ENCODE results near the gene PARD3B. TPM values are rescaled to one million over a fixed set of nuclear protein-coding genes. Genes with fewer than 3 reads are reported as not detected.
A peak's percentile ranks its signal among the peaks of the same experiment; 100 is the strongest.

Gene PARD3B
- total RNA-seq, 1 experiment from 2014 or later: 7.6 TPM

GRCh38 chr2:204533629-204534370 is 11.5 kb upstream of the PARD3B start:
- no TSS peak for BruUV-seq (replicated peaks)
- H3K9me2 ChIP-seq (ENCODE audit: insufficient read depth): no peaks in the 10 kb centered on the region
- POLR2A ChIA-PET (ENCODE audit: unreplicated experiment): interaction anchor here (0.7 kb wide), 1 partner anchor 47 kb away, joined by 4 read pairs; no protein-coding TSS in a partner anchor
- intact Hi-C loops (cut with micrococcal nuclease; ENCODE audit: unreplicated experiment): no loop called here
- H2AFZ ChIP-seq: no peak overlapping the region
- 0 out of 2 replicates have a peak, but pooled peaks cover 3% of the 10 kb centered on the region for H3F3A ChIP-seq (ENCODE audit: insufficient read depth, low read depth)
- H3K4me1 ChIP-seq (replicated peaks; ENCODE audit: insufficient read depth): peaks cover 33% of the 10 kb centered on the region
- peak in 1 of 2 experiments; percentile 87 for DNase-seq
- H4K20me1 ChIP-seq (ENCODE audit: insufficient read depth): no peaks in the 10 kb centered on the region
- peak overlapping the region; percentile 35 for H3K4me2 ChIP-seq
- H3K9me3 ChIP-seq (ENCODE audit: insufficient read depth, low read depth): no peaks in the 10 kb centered on the region
- TF ChIP-seq CTCF (conservative IDR thresholded peaks at IDR 0.05): no peak
- no peak for TF ChIP-seq EZH2 (IDR thresholded peaks at IDR 0.05; ENCODE audit: low read depth)
- no peaks in the 10 kb centered on the region for H3K27me3 ChIP-seq (ENCODE audit: insufficient read depth, low read depth)
- no peaks in the 10 kb centered on the region for H3K79me2 ChIP-seq (ENCODE audit: low read depth)
- H3K36me3 ChIP-seq (ENCODE audit: low read depth): no peaks in the 10 kb centered on the region
- H3K4me3 ChIP-seq: no peak overlapping the region
- CTCF ChIA-PET: no interaction called here
- 0 out of 2 replicates have a peak overlapping the region, but pooled peaks have one; percentile 1 for H3K27ac ChIP-seq

GRCh38 chr2:204535356-204535755 is 9.9 kb upstream of the PARD3B start:
- Histone ChIP-seq H3K27ac (no peak overlapping the region), H2AFZ (no peak overlapping the region), H3K79me2 (ENCODE audit: low read depth) (no peaks in the 10 kb centered on the region), H3F3A (ENCODE audit: insufficient read depth, low read depth) (0 out of 2 replicates have a peak, but pooled peaks cover 3% of the 10 kb centered on the region), H3K27me3 (ENCODE audit: insufficient read depth, low read depth) (no peaks in the 10 kb centered on the region), H3K36me3 (ENCODE audit: low read depth) (no peaks in the 10 kb centered on the region), H3K9me3 (ENCODE audit: insufficient read depth, low read depth) (no peaks in the 10 kb centered on the region), H3K4me3 (no peak overlapping the region), H3K4me1 (replicated peaks; ENCODE audit: insufficient read depth) (peaks cover 33% of the 10 kb centered on the region), H3K4me2 (peak overlapping the region; percentile 31; the same call in 1 of the 2 replicates), H3K9me2 (ENCODE audit: insufficient read depth) (no peaks in the 10 kb centered on the region), H4K20me1 (ENCODE audit: insufficient read depth) (no peaks in the 10 kb centered on the region)
- DNase-seq: no peak
- BruUV-seq (replicated peaks): no TSS peak
- TF ChIP-seq CTCF (conservative IDR thresholded peaks at IDR 0.05) (no peak), EZH2 (IDR thresholded peaks at IDR 0.05; ENCODE audit: low read depth) (no peak)
- intact Hi-C loops (cut with micrococcal nuclease; ENCODE audit: unreplicated experiment): no loop called here
- ChIA-PET POLR2A (ENCODE audit: unreplicated experiment) (no interaction called here), CTCF (no interaction called here)

DNA sequence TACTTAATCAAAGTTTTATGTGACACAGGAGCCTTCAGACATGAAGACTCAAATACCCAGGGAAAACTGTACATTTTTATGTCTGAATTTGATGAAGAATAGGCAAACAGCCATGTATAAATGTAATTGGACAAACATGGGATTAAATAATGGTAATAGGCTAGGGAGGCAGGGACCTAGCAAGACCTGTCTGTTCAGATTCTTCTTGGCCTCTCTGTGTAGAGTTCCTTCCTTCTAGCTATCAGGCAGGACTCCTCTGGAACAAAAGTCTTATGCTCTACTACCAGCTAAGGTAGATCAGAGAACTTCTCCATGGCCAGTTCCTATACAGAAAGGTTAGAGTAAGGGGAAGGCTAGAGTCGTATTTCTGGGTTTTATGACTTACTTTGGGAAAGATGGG is 9.5 kb upstream of the PARD3B start:
- Histone ChIP-seq H3K36me3 (ENCODE audit: low read depth) (no peaks in the 10 kb centered on the region), H3K27me3 (ENCODE audit: insufficient read depth, low read depth) (no peaks in the 10 kb centered on the region), H3K27ac (no peak overlapping the region), H3K9me3 (ENCODE audit: insufficient read depth, low read depth) (no peaks in the 10 kb centered on the region), H4K20me1 (ENCODE audit: insufficient read depth) (no peaks in the 10 kb centered on the region), H2AFZ (no peak overlapping the region), H3F3A (ENCODE audit: insufficient read depth, low read depth) (0 out of 2 replicates have a peak, but pooled peaks cover 3% of the 10 kb centered on the region), H3K4me2 (peak overlapping the region; percentile 31), H3K79me2 (ENCODE audit: low read depth) (no peaks in the 10 kb centered on the region), H3K4me1 (replicated peaks; ENCODE audit: insufficient read depth) (peaks cover 33% of the 10 kb centered on the region), H3K9me2 (ENCODE audit: insufficient read depth) (no peaks in the 10 kb centered on the region), H3K4me3 (no peak overlapping the region)
- TF ChIP-seq CTCF (conservative IDR thresholded peaks at IDR 0.05) (no peak), EZH2 (IDR thresholded peaks at IDR 0.05; ENCODE audit: low read depth) (no peak)
- BruUV-seq (replicated peaks): no TSS peak
- ChIA-PET POLR2A (ENCODE audit: unreplicated experiment) (no interaction called here), CTCF (no interaction called here)
- intact Hi-C loops (cut with micrococcal nuclease; ENCODE audit: unreplicated experiment): no loop called here
- DNase-seq: peak in 1 of 2 experiments; percentile 67

All from PC-9 (cell line).